ENCODE results near the gene FRRS1.
"Not testable (repeated sequence)": the region's sequence is repeated elsewhere in the genome, so short reads cannot be mapped to it uniquely, and the experiment has no call there.

Gene FRRS1

GRCh38 chr1:99764909-99765308 lies 1.5 kb downstream of the FRRS1 start:
- DNase-seq (ENCODE audit: low spot score): no peak

DNA sequence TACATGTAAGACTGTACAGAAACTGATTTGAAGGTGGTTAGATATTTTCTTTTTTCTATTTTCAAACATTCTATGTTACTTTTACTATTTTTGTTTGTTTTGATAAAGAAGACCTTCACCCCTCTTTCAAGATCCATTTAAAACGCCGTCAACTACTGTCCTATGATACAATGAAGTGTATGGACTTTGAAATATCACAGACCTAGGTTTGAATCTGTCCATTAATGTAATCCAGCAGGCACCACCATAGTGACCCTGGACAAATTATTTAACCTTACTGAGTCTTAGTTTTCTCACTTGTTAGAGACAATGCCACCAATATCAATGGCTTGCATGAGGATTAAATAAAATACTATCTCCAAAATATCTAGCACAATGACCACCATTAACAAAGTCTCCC lies 2.0 kb downstream of the FRRS1 start:
- DNase-seq (ENCODE audit: low spot score): no peak

DNA sequence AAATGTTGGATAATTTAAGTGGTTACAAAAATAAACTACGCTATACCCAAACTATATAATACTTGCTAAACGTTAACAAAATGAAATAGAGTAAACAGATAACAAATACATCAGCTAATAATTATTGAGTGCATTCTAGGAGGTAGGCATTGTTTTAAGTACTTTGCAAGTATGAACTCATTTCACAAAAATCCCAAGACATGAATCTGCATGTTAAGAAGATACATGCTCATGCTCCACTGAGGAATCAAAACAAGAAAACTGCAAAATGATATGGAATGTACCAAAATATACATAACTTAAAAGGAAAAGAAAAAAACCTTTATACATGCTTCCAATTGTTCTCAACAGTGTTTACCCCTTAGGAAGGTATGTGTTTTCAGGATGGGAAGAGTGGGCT lies 2.5 kb downstream of the FRRS1 start:
- DNase-seq (ENCODE audit: low spot score): no peak

- DNase-seq (ENCODE audit: low spot score): no peak
These were observed 4.7 kb downstream of the FRRS1 start for GRCh38 chr1:99761774-99762173.

GRCh38 chr1:99759518-99760160 lies 6.8 kb downstream of the FRRS1 start:
- DNase-seq (ENCODE audit: low spot score): no peak

- not testable (repeated sequence) for DNase-seq (ENCODE audit: low spot score)
These were observed 7.5 kb downstream of the FRRS1 start for GRCh38 chr1:99758686-99759517.

GRCh38 chr1:99758073-99758511 lies 8.3 kb downstream of the FRRS1 start:
- no peak for DNase-seq (ENCODE audit: low spot score)

DNA sequence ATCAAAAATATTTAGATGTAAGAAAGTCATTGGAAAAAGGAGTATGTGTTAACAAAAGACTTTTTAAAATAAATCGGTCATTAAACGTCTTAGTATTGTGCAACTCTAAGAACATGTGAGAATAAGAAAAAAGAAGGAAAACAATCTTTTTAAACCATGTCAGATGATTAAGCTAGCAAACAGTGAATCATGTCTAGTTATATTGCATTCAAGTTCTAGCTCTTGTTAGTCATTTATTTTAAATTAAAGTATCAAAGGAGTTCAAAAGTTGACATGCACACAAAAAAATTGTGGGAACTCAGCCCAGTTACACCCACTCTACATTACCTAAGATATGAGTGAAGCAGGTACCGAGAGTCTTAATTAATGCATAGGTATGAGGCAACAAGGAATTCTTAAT lies 9.8 kb downstream of the FRRS1 start:
- DNase-seq (ENCODE audit: low spot score): no peak

DNA sequence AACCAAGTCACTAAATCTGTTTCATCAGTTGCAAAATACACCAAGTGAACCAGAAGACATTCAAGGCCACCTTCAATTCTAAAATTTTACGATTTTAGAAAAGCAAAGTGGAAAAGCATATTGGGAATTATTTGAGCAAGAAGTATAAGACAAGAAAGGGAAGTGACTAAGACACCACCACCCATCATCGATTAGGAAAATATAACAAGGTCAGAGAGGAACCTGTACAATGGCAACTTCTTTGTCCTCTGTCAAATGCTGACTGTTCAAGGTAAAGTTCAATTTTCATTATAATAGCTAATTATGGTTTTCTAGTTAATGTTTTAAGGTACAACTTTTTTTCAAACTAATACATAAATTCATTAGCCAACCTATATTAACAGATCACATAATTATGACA lies 10.8 kb downstream of the FRRS1 start:
- DNase-seq (ENCODE audit: low spot score): no peak

DNA sequence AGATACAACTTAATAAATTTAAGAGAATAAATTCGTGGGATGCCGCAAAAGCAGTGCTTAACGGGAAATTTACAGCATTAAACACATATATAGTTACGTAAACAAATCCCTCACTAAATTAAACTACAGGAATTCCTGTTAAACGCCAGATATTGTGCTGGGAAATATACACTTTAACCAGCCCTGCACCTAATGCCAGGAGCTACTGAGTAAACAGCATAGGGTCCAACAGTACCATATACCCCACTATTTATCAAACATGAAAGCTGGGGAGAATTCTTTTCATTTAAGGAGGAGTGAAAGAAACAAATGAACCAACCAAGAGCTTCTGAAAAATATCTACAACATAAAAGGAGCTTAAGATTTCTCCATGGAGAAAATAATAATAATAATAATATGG lies 11.7 kb downstream of the FRRS1 start:
- DNase-seq (ENCODE audit: low spot score): no peak

- no peak for DNase-seq (ENCODE audit: low spot score)
These were observed 12.3 kb downstream of the FRRS1 start for GRCh38 chr1:99754055-99754626.

DNA sequence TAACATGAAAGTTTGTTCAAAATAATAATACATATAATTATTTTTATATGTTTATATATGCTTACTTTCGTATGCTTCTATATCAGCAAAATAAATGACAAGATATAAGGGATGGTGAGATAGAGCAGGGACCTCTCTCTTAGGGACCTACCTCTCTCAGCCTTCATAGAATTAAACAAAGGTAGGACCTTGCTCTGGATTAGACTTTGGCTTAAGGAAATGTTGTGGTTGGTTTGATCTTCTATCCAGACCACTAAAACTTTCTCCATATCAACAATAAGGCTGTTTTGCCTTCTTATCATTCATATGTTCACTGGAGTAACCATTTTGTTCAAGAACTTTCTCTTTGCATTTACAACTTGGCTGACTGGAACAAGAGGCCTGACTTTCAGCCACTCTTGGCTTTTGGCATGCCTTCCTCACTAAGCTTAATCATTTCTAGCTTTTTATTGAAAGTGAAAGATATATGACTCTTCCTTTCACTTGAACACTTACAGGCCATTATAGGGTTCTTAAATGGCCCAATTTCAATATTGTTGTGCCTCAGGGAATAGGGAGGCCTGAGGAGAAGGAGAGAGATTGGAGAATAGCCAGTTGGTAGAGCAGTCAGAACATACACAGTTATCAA lies 14.4 kb downstream of the FRRS1 start:
- no peak for DNase-seq (ENCODE audit: low spot score)

- no peak for DNase-seq (ENCODE audit: low spot score)
These were observed 16.7 kb downstream of the FRRS1 start for GRCh38 chr1:99749504-99750347.

GRCh38 chr1:99748419-99748818 lies 18.0 kb downstream of the FRRS1 start:
- DNase-seq (ENCODE audit: low spot score): no peak

GRCh38 chr1:99745684-99746083 lies 20.8 kb downstream of the FRRS1 start:
- DNase-seq (ENCODE audit: low spot score): no peak

DNA sequence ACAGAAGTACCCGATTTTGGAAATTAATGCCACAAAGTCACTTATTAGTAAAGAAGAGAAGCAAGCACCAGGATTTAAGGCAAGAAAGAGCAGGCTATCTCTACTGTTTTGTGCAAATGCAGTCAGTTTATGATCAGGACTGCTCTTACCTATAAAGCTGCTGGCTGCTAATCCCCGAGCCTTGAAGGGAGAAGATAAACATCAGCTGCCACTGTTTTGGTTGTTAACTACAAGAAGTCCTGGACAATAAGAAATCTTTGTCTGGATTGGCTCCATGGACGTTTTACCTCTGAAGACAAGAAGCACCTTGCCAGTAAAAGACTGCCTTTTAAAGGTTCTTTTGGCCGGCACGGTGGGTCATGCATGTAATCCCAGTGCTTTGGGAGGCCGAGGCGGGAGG lies 21.4 kb downstream of the FRRS1 start:
- no peak for DNase-seq (ENCODE audit: low spot score)

- no peak for DNase-seq (ENCODE audit: low spot score)
These were observed 26.3 kb downstream of the FRRS1 start for GRCh38 chr1:99740141-99740540.

GRCh38 chr1:99738858-99739465 lies 27.5 kb downstream of the FRRS1 start:
- DNase-seq (ENCODE audit: low spot score): no peak

DNA sequence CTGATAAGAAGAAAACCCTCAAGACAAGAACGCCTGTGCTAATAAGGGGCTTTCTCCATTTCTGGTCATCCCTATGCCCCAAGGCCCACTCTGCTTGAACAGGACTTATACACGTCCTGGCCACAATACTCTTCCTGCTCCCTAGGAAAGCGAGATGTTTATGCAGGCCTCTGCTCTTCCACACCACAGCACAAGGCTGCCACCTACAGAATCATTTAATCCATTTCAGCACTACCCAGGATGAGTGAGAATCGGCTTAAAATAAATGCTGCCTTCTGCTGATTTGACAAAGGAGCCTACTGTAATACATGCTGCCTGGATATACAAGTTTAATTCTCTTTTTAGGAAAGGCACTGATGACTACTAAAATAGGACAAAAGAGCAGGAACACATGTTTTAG lies 29.4 kb downstream of the FRRS1 start:
- DNase-seq (ENCODE audit: low spot score): no peak

DNA sequence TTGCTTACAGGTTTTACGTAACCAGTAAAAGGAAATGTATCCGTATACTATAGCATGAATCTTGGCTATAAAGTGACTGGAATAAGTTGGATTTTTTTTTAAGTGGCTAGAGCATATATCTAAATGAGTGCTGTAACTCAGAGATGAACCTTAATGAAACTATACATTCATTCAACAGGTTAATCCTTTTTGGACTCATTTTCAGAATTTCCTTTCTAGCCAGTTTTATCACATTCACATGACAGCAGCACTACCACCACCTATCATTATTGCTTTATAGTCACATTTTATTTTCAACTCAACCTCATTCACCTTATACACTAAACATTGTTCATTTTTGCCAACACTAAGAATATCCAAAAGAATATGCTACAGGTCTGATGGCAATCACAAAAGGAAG lies 30.6 kb downstream of the FRRS1 start:
- no peak for DNase-seq (ENCODE audit: low spot score)

DNA sequence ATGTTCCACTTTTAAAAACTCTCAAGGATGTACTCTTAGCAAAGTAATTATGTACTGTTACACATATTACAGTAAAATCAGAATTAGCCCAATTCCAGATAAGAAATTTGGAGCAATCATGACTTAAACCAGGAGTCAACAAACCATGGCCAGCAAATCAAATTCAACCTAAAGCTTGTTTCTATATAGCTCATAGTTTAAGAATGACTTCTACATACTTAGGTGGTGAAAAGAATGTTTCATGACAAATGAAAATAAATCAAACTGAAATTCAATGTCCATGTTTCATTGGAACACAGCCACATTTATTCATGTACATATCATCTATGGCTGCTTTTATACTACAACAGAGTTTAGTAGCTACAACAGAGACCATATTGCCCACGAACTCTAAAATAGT lies 35.1 kb downstream of the FRRS1 start:
- DNase-seq (ENCODE audit: low spot score): no peak

Data from hematopoietic multipotent progenitor cell treated with erythropoietin and hydrocortisone succinate and interleukin-3 and kit ligand, for 15 days (in vitro differentiated cells).